IMR-90 (cell line): ENCODE measurements around the gene CDH2. TPM values are rescaled to one million over a fixed set of nuclear protein-coding genes. Genes with fewer than 3 reads are reported as not detected.

Experiments
- ATAC-seq: fragments of 200-7000 bp; cut with Tn5 transposase; 2 replicates; pipeline ENCODE4 v1.9.1; 2020; ENCODE audit warnings: low read depth, mild to moderate bottlenecking, moderate library complexity
- BruUV-seq: library from RNA; stranded (reverse); fragments of 400-500 nt; replicated peaks from 2 replicates; lab custom pipeline; 2021; lab: Mats Ljungman, UMichigan
- CTCF ChIA-PET: fragments of 300-600 bp; formaldehyde crosslinking; extraction: SDS; loops from one replicate; lab custom pipeline; 2021; ENCODE audit warnings: antibody characterized with exemption; lab: Yijun Ruan, JAX
- POLR2A ChIA-PET: fragments of 300-600 bp; sonication (Branson Sonifier 250); formaldehyde crosslinking; loops from one replicate; lab custom pipeline; 2022; ENCODE audit warnings: antibody characterized with exemption; ENCODE audit not compliant: unreplicated experiment; lab: Charles Lee
- DNase-seq: peaks from one replicate; pipeline ENCODE4 v3.0.0; 2013
- H2AFZ ChIP-seq: replicated peaks from 2 replicates; pipeline ENCODE3; 2013; ENCODE audit warnings: low read length, mild to moderate bottlenecking; ENCODE audit not compliant: poor library complexity
- H2AK5ac ChIP-seq: 2 replicates; pipeline ENCODE4 v1.6.1; 2013; ENCODE audit warnings: low read depth, low read length, inconsistent platforms
- H2AK9ac ChIP-seq: replicated peaks from 2 replicates; pipeline ENCODE3; 2013; ENCODE audit warnings: mild to moderate bottlenecking, low read depth, low read length, moderate library complexity; ENCODE audit not compliant: poor library complexity
- H2BK120ac ChIP-seq: 2 replicates; pipeline ENCODE4 v1.6.1; 2013; ENCODE audit warnings: low read depth, low read length, inconsistent platforms
- H2BK15ac ChIP-seq: 3 replicates; pipeline ENCODE4 v1.6.1; 2013; ENCODE audit warnings: low read depth, low read length, inconsistent platforms
- H2BK20ac ChIP-seq: 2 replicates; pipeline ENCODE4 v1.6.1; 2013; ENCODE audit warnings: low read depth, mild to moderate bottlenecking, inconsistent platforms, low read length, moderate library complexity
- H2BK5ac ChIP-seq: 2 replicates; pipeline ENCODE4 v1.6.1; 2013; ENCODE audit warnings: mild to moderate bottlenecking, low read depth, low read length, inconsistent platforms; ENCODE audit not compliant: poor library complexity, severe bottlenecking
- H3K14ac ChIP-seq: replicated peaks from 2 replicates; pipeline ENCODE4 v1.6.1; 2013; ENCODE audit warnings: low read depth, low read length, inconsistent platforms
- H3K18ac ChIP-seq: 2 replicates; pipeline ENCODE4 v1.6.1; 2013; ENCODE audit warnings: low read depth, low read length, control low read depth
- H3K23ac ChIP-seq: 2 replicates; pipeline ENCODE4 v1.6.1; 2013; ENCODE audit warnings: low read depth, low read length, inconsistent platforms
- H3K27ac ChIP-seq: 2 replicates; pipeline ENCODE4 v1.5.1; 2013; ENCODE audit warnings: mild to moderate bottlenecking, control low read depth, low read length; ENCODE audit not compliant: insufficient read depth
- H3K27me3 ChIP-seq: 2 replicates; pipeline ENCODE4 v1.6.1; 2013; ENCODE audit warnings: low read length; ENCODE audit not compliant: control insufficient read depth, insufficient read depth
- H3K36me3 ChIP-seq: 2 replicates; pipeline ENCODE4 v1.6.1; 2013; ENCODE audit warnings: low read length, mixed read lengths; ENCODE audit not compliant: control insufficient read depth, insufficient read depth
- H3K4ac ChIP-seq: 2 replicates; pipeline ENCODE4 v1.6.1; 2013; ENCODE audit warnings: low read depth, low read length, inconsistent platforms
- H3K4me1 ChIP-seq: 2 replicates; pipeline ENCODE4 v1.6.1; 2013; ENCODE audit warnings: low read length, mixed read lengths; ENCODE audit not compliant: control insufficient read depth, insufficient read depth
- H3K4me2 ChIP-seq: 2 replicates; pipeline ENCODE4 v1.6.1; 2013; ENCODE audit warnings: low read depth, mild to moderate bottlenecking, control low read depth, low read length, moderate library complexity
- H3K4me3 ChIP-seq: 2 replicates; pipeline ENCODE4 v1.5.1; 2013; ENCODE audit warnings: low read depth, mild to moderate bottlenecking, control low read depth, low read length, moderate library complexity; ENCODE audit not compliant: insufficient read depth
- H3K56ac ChIP-seq: 2 replicates; pipeline ENCODE4 v1.6.1; 2013; ENCODE audit warnings: low read length, inconsistent platforms; ENCODE audit not compliant: insufficient read depth; ENCODE audit errors: extremely low read depth
- H3K79me1 ChIP-seq, 2 experiments: 2 replicates each; pipeline ENCODE4 v1.6.1; 2013; ENCODE audit warnings: low read length in 2 of 2, inconsistent platforms in 1 of 2, low read depth in 1 of 2
- H3K9ac ChIP-seq: 2 replicates; pipeline ENCODE4 v1.6.1; 2013; ENCODE audit warnings: low read depth, low read length, control low read depth
- H3K9me1 ChIP-seq: 2 replicates; pipeline ENCODE4 v1.6.1; 2013; ENCODE audit warnings: low read length, inconsistent platforms; ENCODE audit not compliant: insufficient read depth
- H3K9me3 ChIP-seq: 2 replicates; pipeline ENCODE4 v1.6.1; 2013; ENCODE audit warnings: low read length; ENCODE audit not compliant: control insufficient read depth, insufficient read depth
- H4K20me1 ChIP-seq: 2 replicates; pipeline ENCODE4 v1.6.1; 2013; ENCODE audit warnings: low read length, inconsistent platforms; ENCODE audit not compliant: insufficient read depth
- H4K5ac ChIP-seq: 2 replicates; pipeline ENCODE4 v1.6.1; 2013; ENCODE audit warnings: mild to moderate bottlenecking, low read depth, low read length, control low read depth
- H4K8ac ChIP-seq, 2 experiments: 2 replicates each; pipeline ENCODE4 v1.6.1; 2013; ENCODE audit warnings: low read depth in 2 of 2, low read length in 2 of 2, control low read depth in 1 of 2, inconsistent platforms in 1 of 2
- H4K91ac ChIP-seq: 2 replicates; pipeline ENCODE4 v1.6.1; 2013; ENCODE audit warnings: low read depth, low read length, inconsistent platforms; ENCODE audit not compliant: insufficient read depth
- BHLHE40 ChIP-seq: fragments of 150-350 bp; IDR thresholded peaks from 2 replicates; pipeline ENCODE4 v1.6.1; 2016; ENCODE audit warnings: mild to moderate bottlenecking, low read depth, low read length
- CEBPB ChIP-seq: IDR thresholded peaks from 2 replicates; pipeline ENCODE4 v1.6.1; 2012; ENCODE audit warnings: low read depth, low read length, improper control_type of control experiment
- CHD1 ChIP-seq: IDR thresholded peaks from 2 replicates; pipeline ENCODE4 v1.6.1; 2012; ENCODE audit warnings: low read depth, low read length, improper control_type of control experiment
- CTCF ChIP-seq: conservative IDR thresholded peaks from 2 replicates; pipeline ENCODE4 v1.5.1; 2012; ENCODE audit warnings: mild to moderate bottlenecking, low read depth, low read length, improper control_type of control experiment
- ELK1 ChIP-seq: fragments of 150-350 bp; IDR thresholded peaks from 2 replicates; pipeline ENCODE4 v1.6.1; 2016; ENCODE audit warnings: low read depth, mild to moderate bottlenecking, low read length, moderate library complexity, borderline replicate concordance
- FOS ChIP-seq: fragments of 150-350 bp; IDR thresholded peaks from 2 replicates; pipeline ENCODE4 v1.6.1; 2016; ENCODE audit warnings: low read depth, low read length
- MAFK ChIP-seq: IDR thresholded peaks from 2 replicates; pipeline ENCODE4 v1.6.1; 2012; ENCODE audit warnings: low read depth, low read length, improper control_type of control experiment
- MAZ ChIP-seq: IDR thresholded peaks from 2 replicates; pipeline ENCODE4 v1.6.1; 2012; ENCODE audit warnings: low read depth, mild to moderate bottlenecking, low read length, improper control_type of control experiment, moderate library complexity, borderline replicate concordance
- MXI1 ChIP-seq: IDR thresholded peaks from 2 replicates; pipeline ENCODE4 v1.6.1; 2012; ENCODE audit warnings: low read depth, mild to moderate bottlenecking, low read length, moderate library complexity, borderline replicate concordance
- NFE2L2 ChIP-seq: fragments of 150-350 bp; IDR thresholded peaks from 2 replicates; pipeline ENCODE4 v1.6.1; 2016; ENCODE audit warnings: low read depth, mild to moderate bottlenecking, low read length
- POLR2A ChIP-seq: IDR thresholded peaks from 2 replicates; pipeline ENCODE4 v1.6.1; 2012; ENCODE audit warnings: mild to moderate bottlenecking, low read depth, low read length
- RAD21 ChIP-seq: IDR thresholded peaks from 2 replicates; pipeline ENCODE4 v1.6.1; 2012; ENCODE audit warnings: low read length, improper control_type of control experiment
- RCOR1 ChIP-seq: IDR thresholded peaks from 2 replicates; pipeline ENCODE4 v1.6.1; 2012; ENCODE audit warnings: mild to moderate bottlenecking, low read length, improper control_type of control experiment; ENCODE audit not compliant: insufficient replicate concordance
- RFX5 ChIP-seq: IDR thresholded peaks from 2 replicates; pipeline ENCODE4 v1.8.0; 2012; ENCODE audit warnings: low read depth, mild to moderate bottlenecking, low read length, moderate library complexity
- SMC3 ChIP-seq: fragments of 150-350 bp; IDR thresholded peaks from 2 replicates; pipeline ENCODE4 v1.6.1; 2016; ENCODE audit warnings: low read depth, mild to moderate bottlenecking, antibody characterized with exemption, low read length, moderate library complexity
- USF2 ChIP-seq: fragments of 150-350 bp; IDR thresholded peaks from 2 replicates; pipeline ENCODE4 v1.6.1; 2017; ENCODE audit warnings: mild to moderate bottlenecking, antibody characterized with exemption, low read length, low read depth
- WGBS, 2 experiments: methylation state at CpG; one replicate each; pipeline versions ENCODE4 v1.1.5 to v1.1.7; 2013; ENCODE audit warnings: missing lambda C conversion rate in 2 of 2; ENCODE audit not compliant: insufficient read length in 1 of 2; ENCODE audit errors: extremely low coverage in 2 of 2; 5-methylcytosine and 5-hydroxymethylcytosine counted together
- dilution Hi-C: fragments of 300-500 bp; cut with HindIII; formaldehyde crosslinking; loops from one replicate; pipeline ENCODE4 v1.14.3; 2018; ENCODE audit warnings: low sequenced_read_pairs; ENCODE audit not compliant: unreplicated experiment
- in situ Hi-C: fragments of 300-500 bp; cut with MboI; formaldehyde crosslinking; loops from 3 replicates; pipeline ENCODE4 v1.14.3; 2019; ENCODE audit warnings: low sequenced_read_pairs, inconsistent platforms, mixed read lengths
- intact Hi-C: fragments of 100-400 bp; cut with micrococcal nuclease; formaldehyde crosslinking; loops from 2 replicates; pipeline ENCODE4 v1.10.0; 2022
- polyA plus RNA-seq, 3 experiments: library from polyadenylated mRNA; depleted of rRNA; stranded (reverse); fragments of >200 nt; gene quantifications; 2 replicates each; pipeline ENCODE4 v1.2.3, GENCODE V29; 2012; ENCODE audit warnings: low replicate concordance in 1 of 3
- total RNA-seq: library from RNA; depleted of rRNA; stranded (reverse); fragments of >200 nt; gene quantifications from 2 replicates; pipeline ENCODE4 v1.2.3, GENCODE V29; 2012

Gene CDH2
- total and polyA plus RNA-seq, 2 of the 4 experiments (the other 2 are of a cell fraction): 55.6 to 111 TPM

GRCh38 chr18:28039691-28040090 lies 137.2 kb downstream of the CDH2 start:
- Histone ChIP-seq H2BK20ac (no peak overlapping the region), H2AK5ac (no peak overlapping the region), H3K9ac (no peak overlapping the region), H2AFZ (no peak overlapping the region), H3K4me1 (peaks cover 4% of the 10 kb centered on the region), H4K5ac (no peak overlapping the region), H3K14ac (no peak overlapping the region), H3K9me3 (no peaks in the 10 kb centered on the region), H2BK15ac (no peak overlapping the region), H3K4me2 (no peak overlapping the region), H4K8ac (no peak overlapping the region), H4K91ac (no peak overlapping the region), H3K9me1 (peaks cover 3% of the 10 kb centered on the region), H3K27ac (no peak overlapping the region), H3K27me3 (no peaks in the 10 kb centered on the region), H3K4ac (no peak overlapping the region), H3K56ac (no peak overlapping the region), H3K23ac (no peak overlapping the region), H3K18ac (peak overlapping the region; percentile 29; the same call in 1 of the 2 replicates), H3K79me1 (peaks cover 8 to 25% of the 10 kb centered on the region in 2 experiments; a peak in 3 of 4 replicates), H2BK5ac (peak overlapping the region; percentile 50), H4K20me1 (no peaks in the 10 kb centered on the region), H2AK9ac (no peak overlapping the region), H2BK120ac (no peak overlapping the region), H3K4me3 (no peak overlapping the region), H3K36me3 (no peaks in the 10 kb centered on the region)
- ATAC-seq (no peak), DNase-seq (no peak)
- WGBS, 2 experiments: no CpG with 5 or more reads among the region's 3 CpGs
- BruUV-seq: no TSS peak
- ChIA-PET CTCF (interaction anchor here (1.0 kb wide), 1 partner anchor 12 kb away, joined by 6 read pairs; no protein-coding TSS in a partner anchor), POLR2A (no interaction called here)
- no peak for TF ChIP-seq FOS
- no peak for TF ChIP-seq BHLHE40
- no peak for TF ChIP-seq CTCF
- no peak for TF ChIP-seq ELK1
- no peak for TF ChIP-seq MAZ
- no peak for TF ChIP-seq SMC3
- no peak for TF ChIP-seq USF2
- TF ChIP-seq RAD21: no peak
- no peak for TF ChIP-seq POLR2A
- TF ChIP-seq MXI1: no peak
- TF ChIP-seq CEBPB: no peak
- no peak for TF ChIP-seq MAFK
- no peak for TF ChIP-seq RFX5
- no peak for TF ChIP-seq NFE2L2
- TF ChIP-seq CHD1: no peak
- TF ChIP-seq RCOR1: no peak
- intact Hi-C loops (no loop called here), dilution Hi-C loops (no loop called here), in situ Hi-C loops (no loop called here)
